Measurements from ENCODE around the gene POLR3A. TPM values are rescaled to one million over a fixed set of nuclear protein-coding genes. Genes with fewer than 3 reads are reported as not detected.
A peak's percentile ranks its signal among the peaks of the same experiment; 100 is the strongest.

The POLR3A gene
- total and polyA plus RNA-seq, 2 of the 13 experiments (the other 11 are each of a cell fraction or from before 2014, with no cell fraction given): 13.6 to 19.2 TPM

DNA sequence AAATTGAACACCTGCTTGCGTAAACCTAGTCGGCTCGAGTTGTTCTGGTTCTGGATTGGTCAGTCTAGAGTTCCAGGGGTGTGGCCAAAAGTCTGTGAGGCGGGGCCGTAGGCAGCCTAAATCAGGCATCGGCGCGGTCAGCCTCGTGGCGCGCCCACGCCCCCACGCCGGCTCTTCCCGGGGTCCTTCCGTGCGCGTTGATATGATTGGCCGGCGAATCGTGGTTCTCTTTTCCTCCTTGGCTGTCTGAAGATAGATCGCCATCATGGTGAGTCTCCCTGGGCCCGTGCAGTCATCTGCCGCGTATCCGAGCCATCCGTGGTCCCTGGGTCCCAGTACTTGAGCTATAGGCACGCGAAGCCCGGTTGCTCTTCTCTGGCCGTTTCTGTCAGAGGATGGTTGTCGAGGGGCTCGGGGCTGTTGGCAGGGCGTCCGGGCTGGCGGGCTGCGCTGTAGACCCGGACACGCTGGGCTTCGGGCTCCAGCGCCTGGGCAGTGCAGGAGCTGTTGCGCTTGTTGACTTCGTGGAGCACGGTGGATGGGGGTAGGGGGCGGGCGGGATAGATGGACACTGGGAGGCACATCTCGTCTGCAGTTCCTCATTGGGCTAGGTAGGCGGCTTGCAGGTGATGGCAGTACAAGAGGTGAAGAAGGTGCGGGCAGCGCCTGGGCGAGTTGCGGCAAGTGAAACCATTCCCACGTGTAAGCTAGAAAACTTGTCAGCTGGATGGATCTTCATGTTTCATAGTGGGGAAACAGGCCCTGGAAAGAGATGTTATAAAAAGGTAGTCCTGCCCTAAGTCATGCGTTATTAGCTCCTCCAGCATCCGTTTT lies 4.5 kb upstream of the POLR3A start, which contains the start of gene RPS24 (continued):
- TF ChIP-seq GZF1 (CRISPR knock-in tag; IDR thresholded peaks at IDR 0.05) (no peak), HMG20B (CRISPR knock-in tag; conservative IDR thresholded peaks at IDR 0.05) (no peak), KDM6A (CRISPR knock-in tag; IDR thresholded peaks at IDR 0.05; ENCODE audit: low read depth) (no peak), HCFC1 (IDR thresholded peaks at IDR 0.05; ENCODE audit: low read depth, low read length) (peak; percentile 28; the same call in 1 of the 2 replicates), ZNF382 (CRISPR knock-in tag; IDR thresholded peaks at IDR 0.05; ENCODE audit: borderline replicate concordance) (no peak), KDM1A (CRISPR knock-in tag; IDR thresholded peaks at IDR 0.05) (no peak), KDM2A (CRISPR knock-in tag; IDR thresholded peaks at IDR 0.05; ENCODE audit: borderline replicate concordance, low read depth) (peak; percentile 74), ZNF335 (CRISPR knock-in tag; IDR thresholded peaks at IDR 0.05) (peak; percentile 100), SRSF4 (IDR thresholded peaks at IDR 0.05; ENCODE audit: low read depth, low read length, poor library complexity, severe bottlenecking) (no peak), CBX1 (IDR thresholded peaks at IDR 0.05; ENCODE audit: low read depth) (no peak), ZNF12 (CRISPR knock-in tag; IDR thresholded peaks at IDR 0.05) (peak; percentile 60; the same call in 1 of the 2 replicates), ZNF329 (CRISPR knock-in tag; IDR thresholded peaks at IDR 0.05; ENCODE audit: low read depth) (peak; percentile 66; the same call in 1 of the 2 replicates), SMARCE1 (IDR thresholded peaks at IDR 0.05; ENCODE audit: borderline replicate concordance) (no peak), SETDB1 (CRISPR knock-in tag; IDR thresholded peaks at IDR 0.05; ENCODE audit: borderline replicate concordance) (no peak), RFX5 (IDR thresholded peaks at IDR 0.05; ENCODE audit: low read depth, low read length) (0 out of 2 replicates have a peak, but pooled peaks have one; percentile 41), MTF1 (CRISPR knock-in tag; IDR thresholded peaks at IDR 0.05) (peak; percentile 51; the same call in 1 of the 2 replicates)
- TF ChIP-seq, protein P1, sequence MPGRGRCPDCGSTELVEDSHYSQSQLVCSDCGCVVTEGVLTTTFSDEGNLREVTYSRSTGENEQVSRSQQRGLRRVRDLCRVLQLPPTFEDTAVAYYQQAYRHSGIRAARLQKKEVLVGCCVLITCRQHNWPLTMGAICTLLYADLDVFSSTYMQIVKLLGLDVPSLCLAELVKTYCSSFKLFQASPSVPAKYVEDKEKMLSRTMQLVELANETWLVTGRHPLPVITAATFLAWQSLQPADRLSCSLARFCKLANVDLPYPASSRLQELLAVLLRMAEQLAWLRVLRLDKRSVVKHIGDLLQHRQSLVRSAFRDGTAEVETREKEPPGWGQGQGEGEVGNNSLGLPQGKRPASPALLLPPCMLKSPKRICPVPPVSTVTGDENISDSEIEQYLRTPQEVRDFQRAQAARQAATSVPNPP (CRISPR knock-in tag; IDR thresholded peaks at IDR 0.05): no peak
- TF ChIP-seq, protein P2, sequence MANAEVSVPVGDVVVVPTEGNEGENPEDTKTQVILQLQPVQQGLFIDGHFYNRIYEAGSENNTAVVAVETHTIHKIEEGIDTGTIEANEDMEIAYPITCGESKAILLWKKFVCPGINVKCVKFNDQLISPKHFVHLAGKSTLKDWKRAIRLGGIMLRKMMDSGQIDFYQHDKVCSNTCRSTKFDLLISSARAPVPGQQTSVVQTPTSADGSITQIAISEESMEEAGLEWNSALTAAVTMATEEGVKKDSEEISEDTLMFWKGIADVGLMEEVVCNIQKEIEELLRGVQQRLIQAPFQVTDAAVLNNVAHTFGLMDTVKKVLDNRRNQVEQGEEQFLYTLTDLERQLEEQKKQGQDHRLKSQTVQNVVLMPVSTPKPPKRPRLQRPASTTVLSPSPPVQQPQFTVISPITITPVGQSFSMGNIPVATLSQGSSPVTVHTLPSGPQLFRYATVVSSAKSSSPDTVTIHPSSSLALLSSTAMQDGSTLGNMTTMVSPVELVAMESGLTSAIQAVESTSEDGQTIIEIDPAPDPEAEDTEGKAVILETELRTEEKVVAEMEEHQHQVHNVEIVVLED (CRISPR knock-in tag; IDR thresholded peaks at IDR 0.05; ENCODE audit: borderline replicate concordance): peak; percentile 97
- TF ChIP-seq, protein P3, sequence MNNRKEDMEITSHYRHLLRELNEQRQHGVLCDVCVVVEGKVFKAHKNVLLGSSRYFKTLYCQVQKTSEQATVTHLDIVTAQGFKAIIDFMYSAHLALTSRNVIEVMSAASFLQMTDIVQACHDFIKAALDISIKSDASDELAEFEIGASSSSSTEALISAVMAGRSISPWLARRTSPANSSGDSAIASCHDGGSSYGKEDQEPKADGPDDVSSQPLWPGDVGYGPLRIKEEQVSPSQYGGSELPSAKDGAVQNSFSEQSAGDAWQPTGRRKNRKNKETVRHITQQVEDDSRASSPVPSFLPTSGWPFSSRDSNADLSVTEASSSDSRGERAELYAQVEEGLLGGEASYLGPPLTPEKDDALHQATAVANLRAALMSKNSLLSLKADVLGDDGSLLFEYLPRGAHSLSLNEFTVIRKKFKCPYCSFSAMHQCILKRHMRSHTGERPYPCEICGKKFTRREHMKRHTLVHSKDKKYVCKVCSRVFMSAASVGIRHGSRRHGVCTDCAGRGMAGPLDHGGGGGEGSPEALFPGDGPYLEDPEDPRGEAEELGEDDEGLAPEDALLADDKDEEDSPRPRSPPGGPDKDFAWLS (CRISPR knock-in tag; IDR thresholded peaks at IDR 0.05; ENCODE audit: borderline replicate concordance): no peak
- TF ChIP-seq, protein P4, sequence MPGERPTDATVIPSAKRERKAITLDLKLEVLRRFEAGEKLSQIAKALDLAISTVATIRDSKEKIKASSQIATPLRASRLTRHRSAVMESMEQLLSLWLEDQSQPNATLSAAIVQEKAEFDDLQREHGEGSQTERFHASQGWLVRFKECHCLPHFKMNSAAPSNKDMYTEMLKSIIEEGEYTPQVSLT (CRISPR knock-in tag; IDR thresholded peaks at IDR 0.05; ENCODE audit: borderline replicate concordance, low read depth): no peak
- TF ChIP-seq, protein P5, sequence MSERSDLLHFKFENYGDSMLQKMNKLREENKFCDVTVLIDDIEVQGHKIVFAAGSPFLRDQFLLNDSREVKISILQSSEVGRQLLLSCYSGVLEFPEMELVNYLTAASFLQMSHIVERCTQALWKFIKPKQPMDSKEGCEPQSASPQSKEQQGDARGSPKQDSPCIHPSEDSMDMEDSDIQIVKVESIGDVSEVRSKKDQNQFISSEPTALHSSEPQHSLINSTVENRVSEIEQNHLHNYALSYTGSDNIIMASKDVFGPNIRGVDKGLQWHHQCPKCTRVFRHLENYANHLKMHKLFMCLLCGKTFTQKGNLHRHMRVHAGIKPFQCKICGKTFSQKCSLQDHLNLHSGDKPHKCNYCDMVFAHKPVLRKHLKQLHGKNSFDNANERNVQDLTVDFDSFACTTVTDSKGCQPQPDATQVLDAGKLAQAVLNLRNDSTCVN (CRISPR knock-in tag; IDR thresholded peaks at IDR 0.05; ENCODE audit: borderline replicate concordance): peak; percentile 48; the same call in 1 of the 2 replicates
- TF ChIP-seq, protein P6, sequence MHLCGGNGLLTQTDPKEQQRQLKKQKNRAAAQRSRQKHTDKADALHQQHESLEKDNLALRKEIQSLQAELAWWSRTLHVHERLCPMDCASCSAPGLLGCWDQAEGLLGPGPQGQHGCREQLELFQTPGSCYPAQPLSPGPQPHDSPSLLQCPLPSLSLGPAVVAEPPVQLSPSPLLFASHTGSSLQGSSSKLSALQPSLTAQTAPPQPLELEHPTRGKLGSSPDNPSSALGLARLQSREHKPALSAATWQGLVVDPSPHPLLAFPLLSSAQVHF (CRISPR knock-in tag; IDR thresholded peaks at IDR 0.05): no peak
